Right ventricle myocardium superior (tissue), 1 donor: ENCODE data around the gene CLIC1. TPM values are rescaled to one million over a fixed set of nuclear protein-coding genes. Genes with fewer than 3 reads are reported as not detected.

ENCODE experiments used
- ATAC-seq: fragments of 200-7000 bp; cut with Tn5 transposase; one replicate; pipeline ENCODE4 v1.9.1; 2020; ENCODE audit warnings: mild to moderate bottlenecking; ENCODE audit not compliant: poor library complexity
- DNase-seq: peaks from one replicate; pipeline ENCODE4 v3.0.0-alpha.2; 2020
- intact Hi-C: fragments of 100-400 bp; cut with DNase I; formaldehyde crosslinking; loops from one replicate; pipeline ENCODE4 v1.11.2; 2022
- total RNA-seq: library from RNA; stranded (reverse); fragmentation: NEBNext Ultra II Directional; extraction: Animal tissue kit (Norgen Biotek cat#: 25700); gene quantifications from one replicate; pipeline ENCODE4 v1.2.1, GENCODE V29; 2021
- donor health status: DM: no; HTN: yes; CAD: no; lungs with severe emphysema.

CLIC1 gene
- total RNA-seq, 1 donor from 2014 or later: 86.8 TPM

- DNase-seq: no peak
- intact Hi-C loops: no loop called here
These were observed 7.4 kb downstream of the CLIC1 start, which contains the start of gene DDAH2 for GRCh38 chr6:31728767-31729514. Gene DDAH2, minus strand, starts transcription at chr6:31729299. Its CDS starts 138 bp downstream, at chr6:31729161.

GRCh38 chr6:31727717-31728671, 8.3 kb downstream of the CLIC1 start:
- no peak for DNase-seq
- no peak for ATAC-seq
- intact Hi-C loops: no loop called here

More at GRCh38 chr6:31728767-31729514, 7.4 kb downstream of the CLIC1 start, which contains the start of gene DDAH2:
- ATAC-seq: peak; percentile 42

GRCh38 chr6:31727034-31727716, 9.2 kb downstream of the CLIC1 start:
- intact Hi-C loops: no loop called here
- peak; percentile 58 for DNase-seq

GRCh38 chr6:31725502-31726350, 10.6 kb downstream of the CLIC1 start:
- no peak for DNase-seq
- intact Hi-C loops: no loop called here

More at GRCh38 chr6:31727034-31727716, 9.2 kb downstream of the CLIC1 start:
- ATAC-seq: no peak

GRCh38 chr6:31723980-31724691, 12.2 kb downstream of the CLIC1 start:
- no peak for ATAC-seq
- DNase-seq: no peak
- intact Hi-C loops: no loop called here

More at GRCh38 chr6:31725502-31726350, 10.6 kb downstream of the CLIC1 start:
- no peak for ATAC-seq

GRCh38 chr6:31723245-31723979, 12.9 kb downstream of the CLIC1 start, which contains the start of gene MPIG6B:
Gene MPIG6B, plus strand, starts transcription at chr6:31723373. Its CDS starts 11 bp downstream, at chr6:31723384.
- DNase-seq: no peak
- intact Hi-C loops: no loop called here
- ATAC-seq: no peak

- intact Hi-C loops: no loop called here
- no peak for DNase-seq
- no peak for ATAC-seq
These were observed 14.2 kb downstream of the CLIC1 start for GRCh38 chr6:31722173-31722572.

- no peak for ATAC-seq
- intact Hi-C loops: no loop called here
- DNase-seq: no peak
These were observed 14.8 kb downstream of the CLIC1 start, which contains the start of gene LY6G6C for GRCh38 chr6:31721351-31722020. Gene LY6G6C, minus strand, starts transcription at chr6:31721746. Its CDS starts 67 bp downstream, at chr6:31721679.

GRCh38 chr6:31720196-31720770, 16.0 kb downstream of the CLIC1 start:
- intact Hi-C loops: no loop called here
- ATAC-seq: no peak
- DNase-seq: no peak

GRCh38 chr6:31719001-31719400, 17.3 kb downstream of the CLIC1 start:
- intact Hi-C loops: no loop called here
- no peak for DNase-seq
- no peak for ATAC-seq

- intact Hi-C loops: no loop called here
- ATAC-seq: no peak
- no peak for DNase-seq
These were observed 18.1 kb downstream of the CLIC1 start for GRCh38 chr6:31718265-31718664.

GRCh38 chr6:31717499-31718222, 18.7 kb downstream of the CLIC1 start:
- ATAC-seq (no peak), DNase-seq (no peak)
- intact Hi-C loops: no loop called here

- DNase-seq: no peak
- ATAC-seq: no peak
- intact Hi-C loops: no loop called here
These were observed 21.0 kb downstream of the CLIC1 start, which contains the start of gene LY6G6D for GRCh38 chr6:31715022-31715958. Gene LY6G6D, plus strand, starts transcription at chr6:31715348. Its CDS starts 8 bp downstream, at chr6:31715356.
